Liver (tissue), 5 donors: Measurements from ENCODE around the gene SWSAP1. TPM values are rescaled to one million over a fixed set of nuclear protein-coding genes. Genes with fewer than 3 reads are reported as not detected.

Experiments used
- polyA plus RNA-seq, 2 donors: library from polyadenylated mRNA; stranded (reverse) in 1 of 2; unstranded in 1 of 2; fragments of 200-250 nt in 1 of 2; fragments of >200 nt in 1 of 2; fragmentation: Nextera tagmentation in 1 of 2; extraction: Ambion mirVana in 1 of 2; gene quantifications; one replicate each; pipeline versions ENCODE4 v1.2.1 to v1.2.3, GENCODE V29; 2013 to 2015
- small RNA-seq: library from RNA; depleted of rRNA; stranded (forward); fragments of <200 nt; gene quantifications from one replicate; pipeline ENCODE3, GENCODE V24; 2014
- total RNA-seq, 2 donors: library from RNA; depleted of rRNA; stranded (reverse); fragments of >200 nt; gene quantifications; one replicate each; pipeline ENCODE4 v1.2.3, GENCODE V29; 2014
- donor health status: healthy.
- donor health status: healthy.
- donor health status: healthy.

Gene SWSAP1
- total and polyA plus RNA-seq, 4 donors: 0.98 to 6.4 (median 1.7) TPM

Small RNAs within 50 kb of the gene (small RNA-seq; reads per million reads assigned to genes)
- not detected for gene RF00019

Other genes with a start within 250 kb of the SWSAP1 start
- gene SPC24, start 218.9 kb upstream of the SWSAP1 start, total RNA-seq: 10 to 100 TPM in 1 of 2 donors, under 1 TPM in 1; 0.42 to 72.5 TPM
- gene SPC24, start 218.9 kb upstream of the SWSAP1 start, polyA plus RNA-seq: 1 to 10 TPM; 1.2 to 1.4 TPM
- gene KANK2, start 177.1 kb upstream of the SWSAP1 start, total RNA-seq: 10 to 100 TPM; 51.0 to 67.8 TPM
- 10 to 100 TPM; 15.0 to 30.3 TPM for gene KANK2, start 177.1 kb upstream of the SWSAP1 start, polyA plus RNA-seq
- gene ANGPTL8, start 135.0 kb upstream of the SWSAP1 start, total RNA-seq: 10 to 100 TPM; 32.4 to 33.9 TPM
- gene ANGPTL8, start 135.0 kb upstream of the SWSAP1 start, polyA plus RNA-seq: 100 to 1,000 TPM; 101 to 107 TPM
- gene DOCK6, start 112.1 kb upstream of the SWSAP1 start, total RNA-seq: 10 to 100 TPM in 1 of 2 donors, 1 to 10 TPM in 1; 4.9 to 15.8 TPM
- 10 to 100 TPM; 13.2 to 14.2 TPM for gene DOCK6, start 112.1 kb upstream of the SWSAP1 start, polyA plus RNA-seq
- gene TSPAN16, start 78.5 kb upstream of the SWSAP1 start, total RNA-seq: not detected
- not detected for gene TSPAN16, start 78.5 kb upstream of the SWSAP1 start, polyA plus RNA-seq
- 10 to 100 TPM in 1 of 2 donors, 1 to 10 TPM in 1; 9.5 to 10.2 TPM for gene RAB3D, start 35.0 kb upstream of the SWSAP1 start, total RNA-seq
- gene RAB3D, start 35.0 kb upstream of the SWSAP1 start, polyA plus RNA-seq: 1 to 10 TPM; 1.1 to 1.4 TPM
- gene TMEM205, start 28.4 kb upstream of the SWSAP1 start, total RNA-seq: 100 to 1,000 TPM; 110 to 268 TPM
- 100 to 1,000 TPM; 275 to 410 TPM for gene TMEM205, start 28.4 kb upstream of the SWSAP1 start, polyA plus RNA-seq
- gene CCDC159, start 28.1 kb upstream of the SWSAP1 start, total RNA-seq: 10 to 100 TPM in 1 of 2 donors, 1 to 10 TPM in 1; 6.3 to 19.3 TPM
- gene CCDC159, start 28.1 kb upstream of the SWSAP1 start, polyA plus RNA-seq: 10 to 100 TPM; 13.7 to 25.2 TPM
- gene PLPPR2, start 19.2 kb upstream of the SWSAP1 start, total RNA-seq: 1 to 10 TPM; 1.3 to 6.9 TPM
- 10 to 100 TPM in 1 of 2 donors, 1 to 10 TPM in 1; 7.6 to 12.6 TPM for gene PLPPR2, start 19.2 kb upstream of the SWSAP1 start, polyA plus RNA-seq
- 10 to 100 TPM in 1 of 2 donors, 1 to 10 TPM in 1; 6.4 to 70.9 TPM for gene EPOR, start 9.6 kb downstream of the SWSAP1 start, total RNA-seq
- 1 to 10 TPM; 6.3 to 7.6 TPM for gene EPOR, start 9.6 kb downstream of the SWSAP1 start, polyA plus RNA-seq
- gene RGL3, start 44.6 kb downstream of the SWSAP1 start, total RNA-seq: 10 to 100 TPM in 1 of 2 donors, 1 to 10 TPM in 1; 2.4 to 19.8 TPM
- 1 to 10 TPM; 5.7 to 9.8 TPM for gene RGL3, start 44.6 kb downstream of the SWSAP1 start, polyA plus RNA-seq
- gene ODAD3, start 60.5 kb downstream of the SWSAP1 start, total RNA-seq: under 1 TPM in 1 of 2 donors, not detected in 1; 0.08 TPM
- under 1 TPM; 0.21 to 0.46 TPM for gene ODAD3, start 60.5 kb downstream of the SWSAP1 start, polyA plus RNA-seq
- gene PRKCSH, start 61.0 kb downstream of the SWSAP1 start, total RNA-seq: 100 to 1,000 TPM in 1 of 2 donors, 10 to 100 TPM in 1; 53.0 to 104 TPM
- 100 to 1,000 TPM in 1 of 2 donors, 10 to 100 TPM in 1; 42.9 to 165 TPM for gene PRKCSH, start 61.0 kb downstream of the SWSAP1 start, polyA plus RNA-seq
- not detected for gene ELAVL3, start 106.4 kb downstream of the SWSAP1 start, total RNA-seq
- gene ELAVL3, start 106.4 kb downstream of the SWSAP1 start, polyA plus RNA-seq: not detected
- gene ZNF653, start 131.2 kb downstream of the SWSAP1 start, total RNA-seq: 1 to 10 TPM; 3.0 to 4.6 TPM
- 1 to 10 TPM; 1.3 to 3.3 TPM for gene ZNF653, start 131.2 kb downstream of the SWSAP1 start, polyA plus RNA-seq
- gene ECSIT, start 154.5 kb downstream of the SWSAP1 start, total RNA-seq: 10 to 100 TPM; 20.5 to 34.9 TPM
- gene ECSIT, start 154.5 kb downstream of the SWSAP1 start, polyA plus RNA-seq: 10 to 100 TPM; 27.2 to 37.4 TPM
- gene CNN1, start 164.2 kb downstream of the SWSAP1 start, total RNA-seq: 1 to 10 TPM in 1 of 2 donors, under 1 TPM in 1; 0.09 to 5.9 TPM
- 1 to 10 TPM in 1 of 2 donors, under 1 TPM in 1; 0.29 to 4.1 TPM for gene CNN1, start 164.2 kb downstream of the SWSAP1 start, polyA plus RNA-seq
- gene ELOF1, start 184.6 kb downstream of the SWSAP1 start, total RNA-seq: 10 to 100 TPM; 11.1 to 15.5 TPM
- gene ELOF1, start 184.6 kb downstream of the SWSAP1 start, polyA plus RNA-seq: 10 to 100 TPM; 32.5 to 37.9 TPM
- gene ACP5, start 203.0 kb downstream of the SWSAP1 start, total RNA-seq: 10 to 100 TPM; 20.7 to 30.5 TPM
- 10 to 100 TPM; 18.6 to 26.9 TPM for gene ACP5, start 203.0 kb downstream of the SWSAP1 start, polyA plus RNA-seq
- gene ZNF627, start 222.8 kb downstream of the SWSAP1 start, total RNA-seq: 1 to 10 TPM; 7.6 to 9.6 TPM
- gene ZNF627, start 222.8 kb downstream of the SWSAP1 start, polyA plus RNA-seq: 1 to 10 TPM; 3.2 to 3.3 TPM